HuH-7 (cell line): Measurements from ENCODE around the gene ZNF280A.
A peak's percentile ranks its signal among the peaks of the same experiment; 100 is the strongest.
"Not testable (repeated sequence)": the region's sequence is repeated elsewhere in the genome, so short reads cannot be mapped to it uniquely, and the experiment has no call there.

ENCODE experiments used
- DNase-seq: peaks from one replicate; pipeline ENCODE4 v3.0.0; 2011; ENCODE audit warnings: low spot score

ZNF280A gene

GRCh38 chr22:22513619-22514018, 6.5 kb downstream of the ZNF280A start:
- no peak for DNase-seq

DNA sequence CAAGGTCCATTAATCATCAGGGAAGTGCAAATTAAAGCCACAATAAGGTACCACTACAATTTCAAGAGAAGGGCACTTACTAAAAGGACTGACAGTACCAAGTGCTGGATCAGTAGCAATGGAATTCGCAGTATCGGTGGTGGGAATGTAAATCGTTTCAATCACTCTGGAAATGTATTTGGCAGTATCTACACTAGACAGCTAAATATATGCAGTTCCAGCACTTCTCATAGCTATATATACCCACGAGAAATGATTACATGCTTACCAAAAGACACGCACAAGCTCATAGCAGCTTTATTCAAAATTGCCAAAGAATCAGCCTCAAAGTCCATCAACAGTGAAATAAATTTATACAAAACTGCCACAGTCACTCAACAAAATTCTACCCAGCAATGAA, 7.1 kb downstream of the ZNF280A start:
- no peak for DNase-seq

DNA sequence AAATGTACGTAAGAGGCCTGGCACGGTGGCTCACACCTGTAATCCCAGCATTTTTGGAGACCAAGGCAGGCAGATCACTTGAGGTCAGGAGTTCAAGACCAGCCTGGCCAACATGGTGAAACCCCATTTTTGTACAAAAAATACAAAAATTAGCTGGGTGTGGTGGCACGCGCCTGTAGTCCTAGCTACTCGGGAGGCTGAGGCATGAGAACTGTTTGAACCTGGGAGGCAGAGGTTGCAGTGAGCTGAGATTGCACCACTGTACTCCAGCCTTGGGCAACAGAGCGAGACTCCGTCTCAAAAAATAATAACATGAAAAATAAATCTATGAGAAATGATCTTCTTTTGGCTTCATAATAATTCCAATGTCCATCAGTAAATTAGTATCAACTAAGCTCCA, 9.2 kb downstream of the ZNF280A start:
- DNase-seq, result not testable (repeated sequence)

DNA sequence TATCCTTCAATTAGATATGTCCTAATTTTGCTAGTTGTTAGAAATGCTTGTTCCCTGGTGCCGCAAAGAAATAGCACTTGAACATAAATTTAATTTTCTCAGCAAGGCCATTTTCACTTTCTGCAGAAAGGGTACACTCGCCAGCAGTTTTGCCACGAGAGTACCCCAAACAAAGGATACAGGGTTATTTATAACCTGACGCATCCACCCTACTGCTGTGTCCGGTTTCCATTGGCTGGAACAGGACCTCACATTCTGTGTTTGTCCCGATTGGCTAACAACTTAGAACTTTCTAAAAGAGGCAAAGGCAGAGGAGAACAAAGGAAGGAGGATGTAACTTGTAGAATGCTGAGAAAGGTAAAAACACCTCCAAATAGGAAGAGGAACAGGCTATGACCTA, 10.2 kb downstream of the ZNF280A start:
- DNase-seq, result not testable (repeated sequence)

DNA sequence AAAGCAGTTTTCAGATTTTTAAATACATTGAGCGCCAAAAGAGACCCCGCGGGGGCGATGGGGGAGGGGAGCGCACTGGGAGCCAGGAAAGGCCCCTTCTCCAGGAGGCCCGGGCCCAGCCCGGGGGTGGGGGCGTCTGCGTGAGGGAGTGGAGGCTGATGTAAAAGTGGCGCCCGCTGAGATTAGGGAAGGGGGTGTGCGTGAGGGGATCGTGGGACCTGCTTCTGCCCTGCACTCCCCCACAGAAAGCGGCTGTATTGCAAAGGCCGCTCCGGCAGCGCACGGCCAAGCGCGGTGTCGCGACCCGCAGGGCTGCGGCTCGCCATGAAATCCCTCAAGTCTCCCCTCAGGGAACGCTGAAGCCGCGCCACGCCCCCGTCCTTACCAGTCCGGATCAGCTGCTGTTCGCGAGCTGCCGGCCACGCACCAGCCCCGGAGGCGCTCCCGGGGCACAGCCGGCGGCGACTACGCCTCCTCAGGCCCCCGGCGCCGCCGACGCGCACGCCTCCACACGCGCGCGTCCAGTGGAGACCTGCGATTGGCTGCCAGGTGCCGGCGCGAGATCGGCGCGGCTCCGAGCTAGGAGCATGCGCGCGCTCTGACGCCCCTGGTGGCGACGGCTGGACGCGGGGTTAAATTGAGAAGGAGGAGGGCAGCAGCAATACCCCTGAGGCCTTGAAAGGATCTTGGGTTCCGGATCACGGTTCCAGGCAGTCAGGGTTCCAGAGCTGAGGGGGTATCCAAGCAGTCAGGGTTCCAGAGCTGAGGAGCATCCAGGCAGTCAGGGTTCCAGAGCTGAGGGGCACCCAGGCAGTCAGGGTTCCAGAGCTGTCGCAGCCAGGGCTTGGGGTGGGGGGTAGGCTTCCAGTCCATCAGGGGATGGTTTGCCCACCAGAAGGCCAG, 11.5 kb downstream of the ZNF280A start, which contains the start of gene ZNF280B:
TSS of gene ZNF280B (minus strand) at position 469 of the 903 bp plus-strand sequence. CDS start 19,344 bp downstream, outside the sequence.
- peak; percentile 94 for DNase-seq

GRCh38 chr22:22507743-22508273, 12.3 kb downstream of the ZNF280A start:
- DNase-seq, result peak; percentile 11

DNA sequence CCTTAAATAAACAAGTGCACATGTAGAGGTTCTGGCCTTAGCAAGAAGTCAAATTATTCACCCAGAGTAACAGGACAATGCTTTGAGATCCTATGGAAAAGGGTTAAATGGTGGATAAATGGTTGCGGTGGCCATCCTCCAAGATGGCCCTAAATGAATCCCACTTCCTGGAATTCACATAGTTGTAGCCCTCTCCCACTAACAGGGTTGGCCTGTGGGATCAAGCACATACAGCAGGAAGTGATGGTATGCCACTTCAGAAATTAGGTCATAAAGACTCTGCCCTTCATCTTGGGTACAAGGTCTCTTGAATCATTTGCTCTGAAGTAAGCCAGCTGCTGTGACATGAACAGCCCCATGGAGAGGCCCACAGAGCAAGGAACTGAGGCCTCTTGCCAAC, 13.3 kb downstream of the ZNF280A start:
- no peak for DNase-seq

GRCh38 chr22:22498267-22498666, 21.8 kb downstream of the ZNF280A start:
- DNase-seq, result no peak

GRCh38 chr22:22491589-22491988, 28.5 kb downstream of the ZNF280A start:
- not testable (repeated sequence) for DNase-seq

DNA sequence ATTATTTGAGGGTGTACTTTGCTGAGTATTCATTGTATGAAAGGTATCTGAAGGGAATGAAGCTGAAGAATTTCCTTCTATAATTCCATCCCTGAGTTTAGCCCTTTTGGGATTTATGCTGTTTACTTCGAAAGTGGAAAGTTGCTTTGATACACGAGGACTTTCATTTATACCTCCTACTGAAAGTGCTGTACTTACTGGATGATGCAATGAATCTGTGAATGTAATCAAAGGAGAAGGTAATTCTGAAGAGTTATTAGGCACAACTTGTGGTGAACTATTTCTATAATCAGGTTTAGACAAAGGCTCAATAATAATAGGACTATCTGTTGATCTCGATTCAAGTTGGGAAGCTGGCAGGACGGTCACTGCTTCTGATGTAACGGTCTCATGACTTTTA, 31.3 kb downstream of the ZNF280A start:
- no peak for DNase-seq

DNA sequence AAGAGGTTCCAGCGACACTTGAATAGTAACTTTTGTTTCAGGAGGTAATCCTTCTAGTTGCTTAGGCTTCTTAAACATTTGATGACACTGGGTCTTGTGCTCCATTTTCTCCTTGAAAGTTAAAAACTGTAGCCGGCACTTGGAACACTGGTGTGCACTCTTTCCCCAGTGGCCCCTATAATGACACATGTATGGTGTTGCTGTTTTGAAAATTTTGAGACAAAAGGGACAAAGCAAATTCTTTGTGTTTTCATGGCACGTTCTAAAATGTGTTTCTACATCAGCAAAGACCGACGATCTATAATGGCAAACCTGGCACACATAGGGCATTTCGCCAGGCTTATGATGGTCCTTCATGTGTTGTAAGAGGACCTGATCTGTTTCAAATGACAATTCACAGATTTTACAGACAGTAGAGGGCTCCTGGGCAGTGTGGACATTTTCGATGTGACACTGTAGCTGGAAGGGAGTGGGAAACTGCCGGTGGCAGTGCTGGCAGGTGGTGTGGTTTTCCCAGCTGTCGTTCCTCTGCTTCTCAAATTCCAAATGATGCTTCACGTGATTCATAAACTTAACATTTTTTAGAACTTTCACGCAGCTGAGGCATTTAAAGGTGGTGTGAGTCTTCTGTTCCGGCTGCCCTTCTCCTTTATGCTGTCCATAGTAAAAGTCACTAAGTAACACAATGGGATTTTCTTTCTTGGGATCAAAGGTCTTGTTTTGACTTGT, 32.0 kb downstream of the ZNF280A start:
- no peak for DNase-seq

DNA sequence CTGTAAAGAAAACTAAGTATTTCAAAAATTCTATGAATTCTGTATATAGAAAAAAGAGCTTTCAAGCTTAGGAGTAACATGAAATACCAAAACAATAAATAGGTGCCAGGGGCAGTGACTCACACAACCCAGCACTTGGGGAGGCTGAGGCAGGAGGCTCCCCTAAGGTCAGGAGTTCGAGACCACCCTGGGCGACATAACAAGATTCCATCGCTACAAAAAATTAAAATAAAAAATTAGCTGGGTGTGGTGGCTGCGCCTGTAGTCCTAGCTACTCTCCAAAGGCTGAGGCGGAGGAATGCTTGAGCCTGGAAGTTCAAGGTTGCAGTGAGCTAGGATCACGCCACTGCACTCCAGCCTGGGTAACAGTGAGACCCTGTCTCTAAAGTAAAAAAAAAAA, 33.0 kb downstream of the ZNF280A start:
- DNase-seq, result no peak

DNA sequence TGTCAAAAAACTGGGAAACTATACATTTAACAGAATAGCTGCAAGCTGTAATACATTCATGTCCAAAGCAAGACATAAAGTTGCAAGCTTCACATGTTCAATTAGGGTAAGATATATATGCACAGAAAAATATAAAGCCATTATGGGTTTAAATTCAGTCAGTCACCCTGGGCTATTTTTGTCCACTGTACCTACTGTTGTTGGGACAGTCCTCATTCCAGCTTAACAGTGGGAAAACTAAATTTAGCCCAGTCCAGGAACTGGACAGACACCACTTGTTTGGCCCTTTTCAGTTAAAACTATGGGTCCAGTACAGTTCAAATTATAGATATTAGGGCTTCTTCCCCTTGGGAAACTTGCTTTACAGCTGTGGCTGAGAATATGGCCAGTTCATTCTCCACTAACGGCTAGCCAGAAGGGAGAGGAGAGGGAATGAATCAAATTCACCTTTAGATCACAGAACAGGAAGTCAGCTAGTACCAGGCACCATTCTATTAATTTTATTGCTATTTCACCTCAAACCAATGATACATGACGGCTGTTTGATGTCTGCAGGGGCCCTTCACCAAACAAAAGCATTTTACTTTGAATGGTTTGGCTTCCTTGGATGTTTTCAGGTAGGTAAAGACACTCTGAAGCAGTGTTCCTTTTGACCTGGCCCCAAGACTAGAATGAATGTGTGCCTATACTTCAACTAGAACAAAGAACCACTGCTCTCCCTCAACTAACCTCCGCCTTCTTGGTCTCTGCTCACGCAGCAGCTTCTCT, 33.8 kb downstream of the ZNF280A start:
- DNase-seq, result no peak

GRCh38 chr22:22485524-22485923, 34.5 kb downstream of the ZNF280A start:
- DNase-seq, result no peak

DNA sequence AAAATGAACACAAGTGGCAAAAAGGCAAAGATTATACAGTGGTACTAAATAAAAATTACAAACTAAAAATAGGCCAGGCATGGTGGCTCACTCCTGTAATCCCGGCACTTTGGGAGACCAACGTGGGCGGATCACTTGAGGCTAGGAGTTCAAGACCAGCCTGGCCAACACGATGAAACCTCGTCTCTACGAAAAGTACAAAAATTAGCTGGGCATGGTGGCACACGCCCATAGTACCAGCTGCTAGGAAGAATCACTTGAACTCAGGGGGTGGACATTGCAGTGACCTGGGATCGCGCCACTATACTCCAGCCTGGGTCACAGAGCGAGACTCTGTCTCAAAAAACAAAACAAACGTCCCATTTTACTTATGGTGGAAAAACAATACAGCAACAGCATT, 36.0 kb downstream of the ZNF280A start:
- no peak for DNase-seq

GRCh38 chr22:22480940-22481339, 39.1 kb downstream of the ZNF280A start:
- DNase-seq, result peak; percentile 53

- no peak for DNase-seq
Measured at GRCh38 chr22:22479999-22480532, 40.0 kb downstream of the ZNF280A start.

- no peak for DNase-seq
Measured at GRCh38 chr22:22479116-22479515, 41.0 kb downstream of the ZNF280A start.

DNA sequence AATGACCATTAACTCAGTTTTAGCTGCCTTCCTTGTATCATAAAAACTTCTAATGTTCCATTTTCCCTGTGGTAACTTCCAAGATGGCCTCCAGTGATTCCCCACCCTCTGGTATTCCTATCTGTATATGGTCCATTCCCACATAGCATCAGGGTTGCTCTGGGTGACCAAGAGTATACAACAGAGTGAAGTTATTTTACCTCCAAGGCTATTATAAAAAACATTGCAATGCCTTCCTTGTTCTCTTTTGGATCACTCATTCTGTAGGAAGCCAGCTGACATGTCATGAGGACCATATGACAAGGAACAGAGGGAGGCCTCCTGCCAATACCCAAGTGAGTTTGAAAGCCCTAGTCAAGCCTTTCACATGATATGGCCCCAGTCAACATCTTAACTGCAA, 41.6 kb downstream of the ZNF280A start:
- no peak for DNase-seq

DNA sequence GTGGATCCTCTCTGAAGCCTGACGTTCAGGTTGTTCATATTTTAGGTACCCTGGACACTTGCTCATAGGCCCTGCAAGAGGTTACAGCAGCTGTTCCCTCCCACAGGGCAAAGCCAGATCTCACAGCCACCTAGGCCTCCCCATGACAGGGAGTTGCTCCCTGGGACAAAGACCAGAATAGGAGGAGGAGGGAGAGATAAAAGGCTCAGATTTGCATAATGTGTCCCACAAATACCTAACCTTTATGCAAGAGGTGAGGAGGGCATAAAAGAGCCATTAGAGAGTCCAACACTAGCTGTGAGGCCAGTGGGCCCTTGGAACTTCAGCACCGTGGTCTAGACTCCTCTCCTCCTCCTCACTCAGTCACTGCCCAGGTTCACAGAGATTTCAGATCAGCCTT, 45.3 kb downstream of the ZNF280A start:
- DNase-seq, result peak; percentile 30

DNA sequence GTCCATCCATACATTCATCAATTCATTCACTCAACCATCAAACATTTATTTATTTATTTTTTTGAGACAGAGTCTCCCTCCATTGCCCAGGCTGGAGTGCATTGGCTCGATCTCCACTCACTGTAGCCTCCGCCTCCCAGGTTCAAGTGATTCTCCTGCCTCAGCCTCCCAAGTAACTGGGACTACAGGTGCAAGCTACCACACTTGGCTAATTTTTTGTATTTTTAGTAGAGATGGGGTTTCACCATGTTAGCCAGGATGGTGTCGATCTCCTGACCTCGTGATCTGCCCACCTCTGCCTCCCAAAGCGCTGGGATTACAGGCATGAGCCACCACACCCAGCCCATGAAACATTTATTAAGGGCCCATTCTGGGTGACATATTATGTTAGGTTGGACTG, 49.0 kb downstream of the ZNF280A start:
- not testable (repeated sequence) for DNase-seq

- no peak for DNase-seq
Measured at GRCh38 chr22:22469527-22469926, 50.5 kb downstream of the ZNF280A start.
